PC-9 (cell line): Measurements from ENCODE around the gene YPEL2. TPM values are rescaled to one million over a fixed set of nuclear protein-coding genes. Genes with fewer than 3 reads are reported as not detected.

Experiments
- BruUV-seq: library from RNA; stranded (reverse); fragments of 400-500 nt; replicated peaks from 2 replicates; lab custom pipeline; 2021; lab: Mats Ljungman, UMichigan
- CTCF ChIA-PET: fragments of 300-600 bp; sonication (Branson Sonifier 250); formaldehyde crosslinking; loops from one replicate; lab custom pipeline; 2022; ENCODE audit warnings: antibody characterized with exemption; lab: Charles Lee
- POLR2A ChIA-PET: fragments of 300-600 bp; sonication (Branson Sonifier 250); formaldehyde crosslinking; loops from one replicate; lab custom pipeline; 2022; ENCODE audit warnings: antibody characterized with exemption; ENCODE audit not compliant: unreplicated experiment; lab: Charles Lee
- DNase-seq, 2 experiments: peaks; one replicate each; pipeline versions ENCODE4 v3.0.0 to v3.0.0-alpha.2; 2015 to 2022; ENCODE audit warnings: mixed read lengths in 1 of 2
- H2AFZ ChIP-seq: fragments of 200-600 bp; sonication (generic); 2 replicates; pipeline ENCODE4 v1.8.1; 2017; ENCODE audit warnings: antibody characterized with exemption
- H3F3A ChIP-seq: fragments of 200-600 bp; sonication (generic); 2 replicates; pipeline ENCODE4 v1.8.1; 2017; ENCODE audit warnings: antibody characterized with exemption, mild to moderate bottlenecking, low read depth; ENCODE audit not compliant: insufficient read depth
- H3K27ac ChIP-seq: fragments of 200-600 bp; sonication (generic); 2 replicates; pipeline ENCODE4 v1.6.1; 2016; ENCODE audit warnings: mixed run types
- H3K27me3 ChIP-seq: fragments of 200-600 bp; sonication (generic); 2 replicates; pipeline ENCODE4 v1.6.1; 2016; ENCODE audit warnings: low read depth, mixed run types; ENCODE audit not compliant: insufficient read depth
- H3K36me3 ChIP-seq: fragments of 200-600 bp; sonication (generic); 2 replicates; pipeline ENCODE4 v1.6.1; 2016; ENCODE audit warnings: low read depth, mixed run types
- H3K4me1 ChIP-seq: fragments of 200-600 bp; sonication (generic); replicated peaks from 2 replicates; pipeline ENCODE4 v1.6.1; 2016; ENCODE audit warnings: mixed run types; ENCODE audit not compliant: insufficient read depth
- H3K4me2 ChIP-seq: fragments of 200-600 bp; sonication (generic); 2 replicates; pipeline ENCODE4 v1.6.1; 2017; ENCODE audit warnings: mixed run types
- H3K4me3 ChIP-seq: fragments of 200-600 bp; sonication (generic); 2 replicates; pipeline ENCODE4 v1.6.1; 2016; ENCODE audit warnings: mixed run types
- H3K79me2 ChIP-seq: fragments of 200-600 bp; sonication (generic); 2 replicates; pipeline ENCODE4 v1.6.1; 2017; ENCODE audit warnings: low read depth, mixed run types
- H3K9me2 ChIP-seq: fragments of 200-600 bp; sonication (generic); 2 replicates; pipeline ENCODE4 v1.8.1; 2017; ENCODE audit warnings: mild to moderate bottlenecking; ENCODE audit not compliant: insufficient read depth
- H3K9me3 ChIP-seq: fragments of 200-600 bp; sonication (generic); 2 replicates; pipeline ENCODE4 v1.8.1; 2016; ENCODE audit warnings: low read depth; ENCODE audit not compliant: insufficient read depth
- H4K20me1 ChIP-seq: fragments of 200-600 bp; sonication (generic); 2 replicates; pipeline ENCODE4 v1.8.1; 2017; ENCODE audit not compliant: insufficient read depth
- CTCF ChIP-seq: fragments of 200-600 bp; sonication (generic); conservative IDR thresholded peaks from 2 replicates; pipeline ENCODE4 v1.6.1; 2017; ENCODE audit warnings: mixed run types, antibody characterized with exemption, mild to moderate bottlenecking, moderate library complexity
- EZH2 ChIP-seq: fragments of 200-600 bp; sonication (generic); IDR thresholded peaks from 2 replicates; pipeline ENCODE4 v1.8.0; 2017; ENCODE audit warnings: antibody characterized with exemption, low read depth
- intact Hi-C: fragments of 100-400 bp; cut with micrococcal nuclease; formaldehyde crosslinking; loops from one replicate; pipeline ENCODE4 v1.10.0; 2022; ENCODE audit not compliant: unreplicated experiment
- total RNA-seq: library from RNA; stranded (reverse); gene quantifications from 2 replicates; pipeline ENCODE4 v1.2.3, GENCODE V29; 2021

YPEL2 gene
- total RNA-seq, 1 experiment from 2014 or later = 12.9 TPM

- intact Hi-C loops = no loop called here
- Histone ChIP-seq H3K4me3 (no peak overlapping the region), H3K27ac (no peak overlapping the region), H3K79me2 (no peaks in the 10 kb centered on the region), H3K4me1 (no peaks in the 10 kb centered on the region), H3K9me2 (no peaks in the 10 kb centered on the region), H3K9me3 (no peaks in the 10 kb centered on the region), H3K4me2 (no peak overlapping the region), H3K36me3 (no peaks in the 10 kb centered on the region), H4K20me1 (no peaks in the 10 kb centered on the region), H3F3A (no peaks in the 10 kb centered on the region), H2AFZ (no peak overlapping the region), H3K27me3 (no peaks in the 10 kb centered on the region)
- TF ChIP-seq EZH2 (no peak), CTCF (no peak)
- POLR2A ChIA-PET = no interaction called here
- CTCF ChIA-PET = no interaction called here
- no peak for DNase-seq
- BruUV-seq = no TSS peak
Measured at GRCh38 chr17:59387351-59388068, 56.1 kb downstream of the YPEL2 start.

DNA sequence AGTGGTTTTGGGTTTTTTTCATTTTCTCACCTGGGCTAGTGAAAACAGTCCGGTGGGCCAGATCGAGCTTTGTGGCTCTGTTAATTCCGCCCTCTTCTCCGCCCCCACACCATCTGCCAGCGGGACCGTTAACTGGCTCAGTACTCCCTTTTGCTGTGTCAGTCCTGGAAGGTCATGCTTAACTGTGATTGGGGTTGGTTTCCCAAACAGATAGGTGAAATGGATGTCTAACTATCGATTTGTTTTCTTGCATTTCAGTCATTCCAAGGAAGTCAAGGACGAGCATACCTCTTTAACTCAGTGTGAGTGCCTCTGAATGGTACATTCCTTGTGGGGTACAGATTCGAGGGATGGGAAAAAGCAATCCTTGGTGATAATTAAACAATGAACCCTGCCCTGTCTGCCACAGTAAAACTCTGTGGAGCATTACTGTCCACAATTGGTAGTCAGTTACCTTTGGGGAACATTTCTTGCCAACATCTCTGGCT lies 56.7 kb downstream of the YPEL2 start:
- Histone ChIP-seq H3K9me2 (no peaks in the 10 kb centered on the region), H3K4me1 (no peaks in the 10 kb centered on the region), H3K4me3 (no peak overlapping the region), H3K4me2 (no peak overlapping the region), H3K36me3 (no peaks in the 10 kb centered on the region), H3K27me3 (no peaks in the 10 kb centered on the region), H3K27ac (no peak overlapping the region), H3K9me3 (no peaks in the 10 kb centered on the region), H4K20me1 (no peaks in the 10 kb centered on the region), H2AFZ (no peak overlapping the region), H3F3A (no peaks in the 10 kb centered on the region), H3K79me2 (no peaks in the 10 kb centered on the region)
- TF ChIP-seq CTCF (no peak), EZH2 (no peak)
- POLR2A ChIA-PET = no interaction called here
- DNase-seq = no peak
- CTCF ChIA-PET = no interaction called here
- BruUV-seq = no TSS peak
- intact Hi-C loops = no loop called here

DNA sequence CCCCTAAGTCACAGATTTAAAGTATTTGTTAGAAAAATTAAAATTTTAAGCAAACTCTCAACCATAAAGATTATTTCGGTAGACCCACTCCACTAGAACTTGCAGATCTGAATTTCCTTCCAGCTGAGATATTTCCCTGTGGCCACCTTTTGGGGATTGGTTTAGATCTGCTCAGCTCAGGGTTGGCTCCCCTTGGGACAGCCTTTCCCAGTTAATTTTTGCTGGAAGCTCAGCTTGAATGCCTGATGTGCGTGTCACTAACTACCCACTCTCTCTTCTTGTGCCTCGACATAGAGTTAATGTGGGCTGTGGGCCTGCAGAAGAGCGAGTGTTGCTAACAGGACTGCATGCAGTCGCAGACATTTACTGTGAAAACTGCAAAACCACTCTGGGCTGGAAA lies 57.6 kb downstream of the YPEL2 start:
- Histone ChIP-seq H3K79me2 (no peaks in the 10 kb centered on the region), H3K4me2 (no peak overlapping the region), H3K27ac (no peak overlapping the region), H3K27me3 (no peaks in the 10 kb centered on the region), H3K9me2 (no peaks in the 10 kb centered on the region), H4K20me1 (no peaks in the 10 kb centered on the region), H3K9me3 (no peaks in the 10 kb centered on the region), H3K36me3 (no peaks in the 10 kb centered on the region), H2AFZ (no peak overlapping the region), H3F3A (no peaks in the 10 kb centered on the region), H3K4me3 (no peak overlapping the region), H3K4me1 (no peaks in the 10 kb centered on the region)
- ChIA-PET CTCF (no interaction called here), POLR2A (no interaction called here)
- intact Hi-C loops = no loop called here
- TF ChIP-seq CTCF (no peak), EZH2 (no peak)
- BruUV-seq = no TSS peak
- no peak for DNase-seq
